LNCaP clone FGC (cell line): ENCODE measurements around the gene PJA2.

ENCODE experiments used
- DNase-seq: peaks from one replicate; pipeline ENCODE4 v3.0.0-alpha.2; 2011; ENCODE audit warnings: low read depth
- H3K4me3 ChIP-seq: 2 replicates; pipeline ENCODE4 v1.5.1; 2011; ENCODE audit warnings: mild to moderate bottlenecking, low read depth, low read length, control low read depth
- CTCF ChIP-seq: IDR thresholded peaks from 2 replicates; pipeline ENCODE4 v1.5.1; 2012; ENCODE audit warnings: mild to moderate bottlenecking; ENCODE audit not compliant: control insufficient read depth, insufficient read depth; ENCODE audit errors: extremely low read depth

Gene PJA2

GRCh38 chr5:109324931-109325330 lies 84.8 kb downstream of the PJA2 start:
- no peak for DNase-seq
- no peak for TF ChIP-seq CTCF
- H3K4me3 ChIP-seq, result no peak overlapping the region

- H3K4me3 ChIP-seq, result no peak overlapping the region
- TF ChIP-seq CTCF, result no peak
- DNase-seq, result no peak
Measured at GRCh38 chr5:109324351-109324750, 85.4 kb downstream of the PJA2 start.

- no peak overlapping the region for H3K4me3 ChIP-seq
- no peak for DNase-seq
- no peak for TF ChIP-seq CTCF
Measured at GRCh38 chr5:109322694-109323093, 87.1 kb downstream of the PJA2 start.

GRCh38 chr5:109319351-109319750 lies 90.4 kb downstream of the PJA2 start:
- no peak for TF ChIP-seq CTCF
- H3K4me3 ChIP-seq, result no peak overlapping the region
- no peak for DNase-seq

- DNase-seq, result no peak
- no peak for TF ChIP-seq CTCF
- H3K4me3 ChIP-seq, result no peak overlapping the region
Measured at GRCh38 chr5:109318455-109319108, 91.2 kb downstream of the PJA2 start.

GRCh38 chr5:109316634-109317033 lies 93.1 kb downstream of the PJA2 start:
- no peak for TF ChIP-seq CTCF
- DNase-seq, result no peak
- H3K4me3 ChIP-seq, result no peak overlapping the region

- H3K4me3 ChIP-seq, result no peak overlapping the region
- no peak for TF ChIP-seq CTCF
- no peak for DNase-seq
Measured at GRCh38 chr5:109315245-109315644, 94.5 kb downstream of the PJA2 start.
